ENCODE results near the gene PLPPR2.
"Not testable (repeated sequence)": the region's sequence is repeated elsewhere in the genome, so short reads cannot be mapped to it uniquely, and the experiment has no call there.

PLPPR2 gene

DNA sequence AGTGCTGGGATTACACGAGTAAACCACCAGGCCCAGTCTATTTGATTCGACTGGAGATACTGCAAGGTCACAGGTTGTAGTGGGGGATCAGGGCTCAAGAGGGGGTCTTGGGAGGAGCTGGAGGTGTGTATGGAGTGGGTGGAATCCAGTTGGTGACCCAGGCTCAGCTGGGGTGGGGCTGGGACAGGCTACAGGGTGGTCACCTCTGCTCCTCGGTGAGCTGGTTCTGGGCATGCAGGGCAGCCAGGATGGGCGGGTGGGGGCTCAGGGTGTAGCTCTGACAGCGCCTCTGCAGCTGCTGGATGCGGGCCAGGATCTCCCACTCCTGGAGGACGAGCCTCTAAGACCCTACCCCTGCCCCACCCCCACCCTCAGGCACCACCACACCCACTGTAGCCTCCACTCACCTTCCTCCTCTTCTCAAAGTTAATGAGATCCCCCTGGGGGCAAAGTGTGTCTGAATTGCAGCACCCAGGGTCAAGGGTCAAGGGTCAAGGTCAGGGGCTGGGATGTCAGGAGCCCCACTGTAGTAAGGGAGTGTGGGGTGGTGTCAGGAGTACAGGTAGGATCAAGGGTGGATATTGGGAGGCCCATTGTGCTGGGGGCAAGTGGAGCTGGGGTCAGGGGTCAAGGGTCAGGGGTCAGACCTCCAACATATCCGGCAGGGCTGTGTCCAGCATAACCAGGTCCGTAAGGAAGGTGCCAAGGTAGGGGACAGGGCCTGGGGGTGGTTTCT, 46.7 kb downstream of the PLPPR2 start:
- no peak for DNase-seq

GRCh38 chr19:11404588-11405222, 49.5 kb downstream of the PLPPR2 start:
- DNase-seq: no peak

GRCh38 chr19:11405846-11406643, 50.8 kb downstream of the PLPPR2 start:
- no peak for DNase-seq

GRCh38 chr19:11406703-11407236, 51.5 kb downstream of the PLPPR2 start:
- not testable (repeated sequence) for DNase-seq

- DNase-seq: no peak
These were observed 53.4 kb downstream of the PLPPR2 start for GRCh38 chr19:11408591-11408990.

DNA sequence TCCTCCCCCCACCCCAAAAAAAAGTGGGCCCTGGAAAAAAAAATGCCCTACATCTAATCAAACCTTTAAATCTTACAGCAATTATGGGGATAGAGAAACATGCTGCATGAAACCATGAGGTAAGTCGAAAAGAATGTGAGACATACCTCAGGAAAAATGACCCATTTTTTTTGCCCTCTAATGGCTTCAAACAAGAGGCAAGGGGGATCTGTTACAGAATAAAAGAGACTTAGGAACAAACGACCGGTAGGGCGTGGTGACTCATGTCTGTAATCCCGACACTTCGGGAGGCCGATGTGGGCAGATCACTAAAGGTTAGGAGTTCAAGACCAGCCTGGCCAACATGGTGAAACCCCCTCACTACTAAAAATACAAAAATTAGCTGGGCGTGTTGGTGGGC, 55.5 kb downstream of the PLPPR2 start:
- no peak for DNase-seq

GRCh38 chr19:11414544-11414943, 59.3 kb downstream of the PLPPR2 start:
- DNase-seq: peak; percentile 64

Data from NCI-H146 (cell line).